Fibroblast of skin of scalp (primary cell): Measurements from ENCODE around the gene STX2.
"Not testable (repeated sequence)": the region's sequence is repeated elsewhere in the genome, so short reads cannot be mapped to it uniquely, and the experiment has no call there.

Source experiments
- DNase-seq: peaks from one replicate; pipeline ENCODE4 v3.0.0-alpha.2; 2013

Gene STX2

GRCh38 chr12:130870442-130871285 lies 31.6 kb upstream of the STX2 start:
- peak; percentile 97 for DNase-seq

DNA sequence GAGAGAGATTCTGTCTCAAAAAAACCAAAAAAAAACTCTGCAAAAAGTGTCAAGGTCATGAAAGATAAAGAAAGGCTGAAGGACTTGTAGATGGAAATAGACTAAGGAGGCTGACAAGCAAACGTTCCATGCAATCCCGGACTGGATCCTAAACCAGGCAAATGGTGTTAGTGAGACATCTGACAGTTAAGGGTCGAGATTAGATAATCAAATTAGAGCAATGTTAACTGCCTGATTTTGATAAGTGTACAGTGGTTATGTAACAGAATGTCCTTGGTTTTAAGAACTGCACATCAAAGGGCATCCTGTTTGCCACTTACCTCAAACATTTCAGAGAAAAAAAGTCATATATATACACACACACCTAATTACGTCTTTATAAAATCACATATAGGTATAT lies 29.4 kb upstream of the STX2 start:
- no peak for DNase-seq

DNA sequence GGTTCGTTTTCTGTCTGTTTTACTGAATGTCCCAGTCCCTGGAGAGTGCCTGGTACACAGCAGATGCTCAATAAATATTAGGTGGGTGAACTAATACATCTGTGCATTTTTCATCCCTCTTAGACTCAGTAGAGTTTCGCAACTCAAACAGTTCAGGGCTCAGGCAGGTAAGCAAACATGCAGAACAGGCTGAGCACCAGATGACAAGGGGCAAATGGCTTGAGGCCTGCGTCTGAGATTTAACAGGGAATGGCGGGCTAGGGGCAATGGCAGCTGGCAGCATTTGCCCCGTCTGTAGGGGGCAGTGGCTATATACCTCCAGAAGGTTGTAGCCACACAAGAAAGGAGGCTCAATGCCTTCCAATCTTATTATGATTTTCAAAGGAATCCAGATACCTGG lies 24.2 kb upstream of the STX2 start:
- DNase-seq: no peak

DNA sequence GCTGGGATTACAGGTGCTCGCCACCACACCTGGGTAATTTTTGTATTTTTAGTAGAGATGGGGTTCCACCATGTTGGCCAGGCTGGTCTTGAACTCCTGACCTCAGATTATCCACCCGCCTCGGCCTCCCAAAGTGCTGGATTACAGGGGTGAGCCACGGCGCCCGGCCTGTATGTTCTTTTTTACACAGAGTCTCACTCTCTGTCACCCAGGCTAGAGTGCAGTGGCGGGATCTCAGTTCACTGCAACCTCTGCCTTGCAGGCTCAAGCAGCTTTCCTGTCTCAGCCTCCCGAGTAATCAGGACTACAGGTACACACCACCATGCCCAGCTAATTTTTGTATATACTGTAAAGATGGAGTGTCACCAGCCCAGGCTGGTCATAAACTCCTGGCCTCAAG lies 23.7 kb upstream of the STX2 start:
- not testable (repeated sequence) for DNase-seq

DNA sequence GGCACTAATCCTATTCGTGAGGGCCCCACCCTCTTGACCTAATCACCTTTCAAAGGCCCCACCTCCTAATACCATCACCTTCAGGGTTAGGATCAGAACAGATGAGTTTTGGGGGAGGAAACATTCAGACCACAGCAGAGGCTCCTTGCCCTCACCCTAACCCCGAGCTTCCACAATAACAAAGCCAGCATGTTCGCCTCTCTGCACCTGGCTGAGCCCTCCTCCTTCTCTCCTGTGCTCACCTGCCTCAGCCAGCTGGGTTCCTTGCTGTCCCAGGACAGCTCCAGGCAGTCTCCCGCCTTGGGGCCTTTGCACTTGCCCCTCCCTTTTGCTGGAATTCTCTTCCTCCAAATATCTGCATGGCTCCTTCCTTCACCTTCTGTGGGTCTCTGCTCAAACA lies 23.1 kb upstream of the STX2 start:
- no peak for DNase-seq

DNA sequence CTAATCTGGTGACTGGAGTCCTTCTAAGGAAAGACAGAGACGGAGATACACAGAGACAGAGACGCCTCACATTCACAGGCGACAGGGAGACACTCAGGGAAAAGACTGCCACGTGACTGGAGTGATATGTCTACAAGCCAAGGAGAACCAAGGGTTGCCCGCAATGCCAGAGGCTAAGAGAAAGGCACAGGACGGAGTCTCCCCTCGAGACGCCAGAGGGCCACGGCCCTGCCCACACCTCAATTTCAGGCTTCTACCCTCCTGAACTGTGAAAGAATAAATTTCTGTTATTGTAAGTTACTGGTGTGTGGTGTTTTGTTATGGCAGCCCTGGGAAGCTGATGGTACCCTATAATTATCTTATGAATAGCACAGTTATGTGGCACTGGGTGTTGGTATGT lies 21.3 kb upstream of the STX2 start:
- no peak for DNase-seq

DNA sequence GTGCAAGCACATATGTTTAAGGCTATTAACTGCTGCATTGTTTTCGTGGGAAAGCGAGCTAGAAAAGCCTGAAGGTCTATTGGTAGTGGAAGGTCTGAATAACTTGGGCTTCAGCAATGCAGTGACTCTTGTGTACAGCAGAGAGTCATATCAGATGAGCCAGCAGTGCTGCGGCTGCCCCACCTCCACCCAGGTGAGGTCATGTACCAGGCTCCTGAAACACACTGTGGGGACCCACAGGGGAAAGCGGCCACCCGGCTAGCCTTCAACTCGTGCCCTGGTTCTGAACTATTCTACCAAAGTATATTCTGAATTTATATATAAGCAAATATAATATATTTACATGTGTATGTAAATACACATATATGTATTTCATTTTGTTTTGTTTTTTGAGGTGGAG lies 20.1 kb upstream of the STX2 start:
- DNase-seq: no peak

- no peak for DNase-seq
These were observed 19.0 kb upstream of the STX2 start for GRCh38 chr12:130858084-130858483.

DNA sequence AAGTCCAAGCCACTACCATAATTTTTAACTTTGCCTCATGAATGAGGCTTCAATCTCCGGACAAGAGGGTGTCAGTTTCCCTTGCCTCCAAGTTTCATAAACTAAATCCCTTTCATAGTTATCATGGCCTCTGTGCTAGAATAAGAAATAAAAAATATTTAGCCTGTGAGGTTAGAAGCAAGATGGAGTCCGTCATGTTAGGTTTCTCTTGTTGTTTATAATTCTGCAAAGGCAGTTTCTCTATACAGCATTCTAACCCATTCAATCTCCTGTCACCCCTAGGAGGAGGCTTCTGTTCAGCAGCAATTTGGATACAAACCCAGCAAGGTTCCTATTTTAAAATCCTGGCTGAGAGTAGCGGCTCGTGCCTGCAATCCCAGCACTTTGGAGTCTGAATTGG lies 17.0 kb upstream of the STX2 start:
- DNase-seq: no peak

- no peak for DNase-seq
These were observed 11.5 kb upstream of the STX2 start for GRCh38 chr12:130850418-130851021.

GRCh38 chr12:130849561-130850417 lies 10.7 kb upstream of the STX2 start:
- DNase-seq: no peak

DNA sequence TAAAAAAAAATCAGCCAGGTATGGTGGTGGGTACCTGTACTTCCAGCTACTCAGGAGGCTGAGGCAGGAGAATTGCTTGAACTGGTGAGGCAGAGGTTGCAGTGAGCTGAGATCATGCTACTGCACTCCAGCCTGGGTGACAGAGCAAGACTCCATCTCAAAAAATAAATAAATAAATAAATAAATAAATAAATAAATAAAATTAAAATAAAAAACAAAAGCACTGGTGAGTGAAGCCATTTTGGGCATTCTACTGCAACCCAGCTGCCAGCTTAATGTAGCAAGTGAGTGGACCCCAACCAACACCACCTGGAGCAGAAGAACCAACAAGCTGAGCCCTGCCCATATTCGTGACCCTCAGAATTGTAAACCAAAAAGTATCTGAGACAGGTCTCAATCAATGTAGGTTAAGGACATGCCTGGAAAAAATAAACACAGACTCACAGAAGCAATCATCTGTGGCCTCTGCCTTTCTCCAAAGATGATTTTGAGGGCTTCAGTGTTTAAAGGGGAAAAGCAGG lies 9.8 kb upstream of the STX2 start:
- not testable (repeated sequence) for DNase-seq

- not testable (repeated sequence) for DNase-seq
These were observed 9.1 kb upstream of the STX2 start for GRCh38 chr12:130848105-130848504.

GRCh38 chr12:130847112-130847511 lies 8.1 kb upstream of the STX2 start:
- DNase-seq: peak; percentile 37

GRCh38 chr12:130846369-130846768 lies 7.3 kb upstream of the STX2 start:
- DNase-seq: peak; percentile 92

GRCh38 chr12:130839770-130840404 lies 837 bp upstream of the STX2 start:
- DNase-seq: no peak

GRCh38 chr12:130838284-130838950 lies 633 bp downstream of the STX2 start:
- DNase-seq: no peak

GRCh38 chr12:130835436-130835835 lies 3.6 kb downstream of the STX2 start:
- no peak for DNase-seq

GRCh38 chr12:130835011-130835410 lies 4.0 kb downstream of the STX2 start:
- no peak for DNase-seq

DNA sequence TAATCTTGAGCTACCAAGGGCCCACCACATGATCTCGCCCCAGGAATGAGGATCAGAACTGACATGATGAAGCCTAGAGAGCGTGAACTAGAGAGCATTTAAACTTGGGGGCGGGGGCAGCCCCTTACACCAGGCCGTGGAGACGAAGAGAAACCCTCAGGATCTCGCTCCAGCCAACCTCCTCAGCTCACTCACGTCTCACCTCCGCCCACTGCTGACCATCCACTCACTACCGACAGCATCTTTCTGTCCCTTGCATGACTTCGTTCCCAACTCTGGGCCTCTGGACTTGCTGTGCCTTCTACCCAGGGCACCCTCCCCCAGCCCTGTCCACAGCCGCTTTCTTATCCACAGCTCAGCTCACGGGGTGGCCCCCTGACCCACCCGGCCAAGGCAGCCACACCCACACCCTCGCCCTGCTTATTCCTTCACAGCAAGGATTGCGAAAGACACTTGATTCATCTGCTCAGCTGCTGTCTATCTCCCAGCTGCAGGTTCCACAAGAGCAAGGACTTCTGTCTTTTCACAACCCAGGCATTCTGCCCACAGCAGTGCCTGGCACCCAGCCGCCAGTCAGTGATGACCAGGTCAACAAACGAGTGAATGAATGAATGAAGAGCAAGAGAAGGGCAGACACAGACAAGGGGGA lies 6.4 kb downstream of the STX2 start:
- peak; percentile 30 for DNase-seq

GRCh38 chr12:130831876-130832405 lies 7.1 kb downstream of the STX2 start:
- DNase-seq: no peak
